ENCODE measurements around the gene NCOA1.
"Not testable (repeated sequence)": the region's sequence is repeated elsewhere in the genome, so short reads cannot be mapped to it uniquely, and the experiment has no call there.

GRCh38 chr2:24532057-24532456 lies 41.0 kb downstream of the NCOA1 start:
- not testable (repeated sequence) for TF ChIP-seq CTCF, POLR2A (IDR thresholded peaks at IDR 0.05)

All from testis (tissue), 2 donors.